SH-SY5Y (cell line): ENCODE measurements around the gene LONRF2.

Source experiments
- GATA2 ChIP-seq: IDR thresholded peaks from 2 replicates; pipeline ENCODE4 v1.6.1; 2011; ENCODE audit warnings: mild to moderate bottlenecking, low read depth, low read length
- GATA3 ChIP-seq: IDR thresholded peaks from 2 replicates; pipeline ENCODE4 v1.6.1; 2011; ENCODE audit warnings: low read depth, mild to moderate bottlenecking, low read length, moderate library complexity

LONRF2 gene

DNA sequence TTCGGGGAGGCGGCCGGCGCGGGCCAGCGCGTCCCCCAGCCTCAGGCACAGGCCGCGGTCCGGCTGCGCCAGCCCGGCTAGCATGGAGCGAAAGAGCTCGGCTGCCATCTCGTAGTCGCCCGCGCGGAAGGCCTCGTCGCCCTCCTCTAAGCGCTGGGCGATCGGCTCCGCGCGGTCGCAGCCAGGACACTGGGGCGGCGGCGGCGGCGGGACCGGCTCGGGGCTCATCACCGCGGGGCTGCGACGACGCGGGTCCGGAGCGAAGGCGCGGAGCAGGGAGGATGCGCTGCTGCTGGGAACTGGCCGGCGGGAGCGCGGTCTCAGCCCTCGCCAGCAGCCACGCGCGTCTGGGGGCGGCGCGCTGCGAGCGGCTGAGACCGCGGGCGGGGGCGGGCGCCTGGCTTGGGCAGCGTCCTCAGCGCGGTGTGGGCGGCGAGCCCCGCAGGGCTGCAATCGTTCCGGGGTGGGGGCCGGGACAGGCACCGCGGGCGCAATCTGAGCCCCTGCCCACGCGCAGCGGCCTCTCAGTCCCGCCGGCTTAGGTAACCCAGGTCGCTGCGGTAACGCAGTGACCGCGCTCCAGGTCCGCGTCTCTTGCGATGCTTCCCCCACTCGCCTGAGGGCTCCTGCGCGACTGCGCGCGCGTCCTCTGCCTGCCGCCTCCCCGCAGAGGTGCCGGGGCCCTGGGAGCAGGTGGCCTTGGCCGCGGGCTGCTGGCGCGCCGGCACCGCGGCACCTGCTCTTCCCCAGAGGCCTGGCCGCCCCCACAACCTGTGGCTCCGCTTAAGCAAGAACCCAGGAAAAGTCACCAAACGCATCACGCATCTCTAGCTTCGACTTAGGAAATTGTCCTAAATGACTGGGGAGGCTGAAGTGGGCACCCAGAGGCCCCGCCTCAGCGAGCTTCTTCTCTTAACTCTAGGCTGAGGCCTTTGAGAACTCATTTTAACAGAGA is at the start of gene LONRF2:
TSS of gene LONRF2 (minus strand) at position 636 of the 955 bp plus-strand sequence. CDS start at position 228, 408 bp downstream.
- no peak for TF ChIP-seq GATA2
- TF ChIP-seq GATA3, result no peak

DNA sequence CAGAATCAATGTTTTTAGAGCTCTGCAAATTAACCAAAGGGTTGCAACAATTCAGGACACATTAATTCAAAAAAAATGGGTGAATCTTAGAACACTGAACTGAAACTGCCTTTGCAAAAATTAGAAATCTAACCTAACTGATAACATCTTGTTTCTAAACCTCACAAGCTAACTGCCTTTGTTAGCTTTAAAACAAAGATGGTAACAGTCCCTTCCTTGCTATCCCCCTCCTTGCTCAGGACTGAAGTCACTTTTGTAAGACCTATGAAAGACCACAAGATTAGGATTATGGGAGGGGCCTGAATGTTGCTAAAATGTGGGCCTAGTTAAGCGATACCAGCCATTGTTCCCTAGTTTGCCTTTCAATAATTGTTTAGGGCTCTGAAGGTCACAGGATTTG is 44.9 kb upstream of the LONRF2 start:
- no peak for TF ChIP-seq GATA2
- no peak for TF ChIP-seq GATA3

DNA sequence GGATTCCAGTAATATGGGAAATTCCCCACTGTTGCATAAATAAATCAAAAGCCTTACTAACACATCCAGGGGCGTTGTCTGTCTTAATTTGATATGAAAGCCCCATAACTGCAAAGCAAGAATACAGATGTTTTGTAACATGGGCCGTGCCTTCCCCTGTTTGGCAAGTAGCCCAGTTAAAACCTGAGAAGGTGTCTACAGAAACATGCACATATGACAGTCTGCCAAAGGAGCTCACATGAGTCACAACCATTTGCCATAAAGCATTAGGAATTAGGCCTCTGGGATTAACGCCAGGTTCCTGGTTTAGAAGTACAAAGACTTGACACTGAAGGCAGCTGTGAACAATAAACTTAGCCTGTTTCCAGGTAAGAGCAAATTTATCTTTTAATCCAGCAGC is 43.1 kb upstream of the LONRF2 start:
- no peak for TF ChIP-seq GATA2
- TF ChIP-seq GATA3, result no peak

DNA sequence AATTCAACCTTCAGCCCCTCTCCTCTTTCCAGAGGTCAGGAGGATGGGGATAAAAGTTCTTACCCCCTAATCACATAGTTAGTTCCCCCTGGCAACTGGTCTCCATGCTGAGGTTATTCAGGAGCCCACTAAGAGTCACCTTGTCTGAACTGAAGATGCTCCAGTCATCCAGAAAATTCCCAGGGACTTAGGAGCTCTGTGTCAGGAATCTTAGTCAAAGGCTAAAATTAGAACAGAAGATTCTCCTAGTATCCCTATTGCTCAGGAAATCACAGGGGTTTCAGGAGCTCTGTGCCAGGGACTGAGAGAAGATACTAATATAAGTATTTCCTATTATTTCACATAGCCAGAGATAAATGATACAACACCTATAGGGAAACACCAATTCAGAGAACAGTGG is 37.3 kb upstream of the LONRF2 start:
- TF ChIP-seq GATA3 (no peak), GATA2 (no peak)

DNA sequence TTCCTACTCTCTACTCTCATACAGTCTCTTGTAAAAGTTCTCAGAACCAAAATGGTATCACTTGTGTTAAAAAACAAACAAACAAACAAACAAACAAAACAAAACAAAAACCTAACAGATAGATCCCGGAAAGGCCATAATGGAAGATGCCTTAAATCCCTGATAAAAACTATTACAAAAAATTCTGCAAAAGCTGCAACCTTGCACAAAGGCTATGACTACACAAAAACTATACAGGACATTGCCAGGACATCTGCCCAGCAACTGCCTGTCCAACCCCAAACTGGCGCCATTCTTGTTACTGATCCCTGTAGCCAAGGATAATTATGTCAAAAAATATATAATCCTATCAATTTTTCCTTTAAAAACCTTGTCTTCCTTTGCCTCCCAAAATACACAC is 36.3 kb upstream of the LONRF2 start:
- TF ChIP-seq GATA3 (no peak), GATA2 (no peak)

DNA sequence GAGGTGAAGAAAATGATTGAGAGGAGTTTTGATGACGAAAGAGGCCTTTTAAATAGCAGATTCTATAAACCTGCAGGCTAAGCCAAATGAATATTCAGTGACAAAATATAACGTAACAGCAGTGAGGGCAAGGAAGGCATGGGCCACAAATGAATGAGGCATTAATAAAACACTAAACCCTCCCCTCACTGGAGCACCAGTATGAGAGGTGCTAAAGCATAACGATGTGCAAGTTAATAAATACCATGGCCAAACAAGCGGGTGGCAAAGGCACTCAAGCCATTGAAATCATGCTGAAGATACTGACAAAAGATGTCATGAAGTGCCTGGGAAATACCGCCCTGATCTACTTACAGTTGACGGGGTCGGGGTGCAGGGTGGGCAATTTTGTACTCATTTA is 30.2 kb upstream of the LONRF2 start:
- TF ChIP-seq GATA2, result no peak
- no peak for TF ChIP-seq GATA3

DNA sequence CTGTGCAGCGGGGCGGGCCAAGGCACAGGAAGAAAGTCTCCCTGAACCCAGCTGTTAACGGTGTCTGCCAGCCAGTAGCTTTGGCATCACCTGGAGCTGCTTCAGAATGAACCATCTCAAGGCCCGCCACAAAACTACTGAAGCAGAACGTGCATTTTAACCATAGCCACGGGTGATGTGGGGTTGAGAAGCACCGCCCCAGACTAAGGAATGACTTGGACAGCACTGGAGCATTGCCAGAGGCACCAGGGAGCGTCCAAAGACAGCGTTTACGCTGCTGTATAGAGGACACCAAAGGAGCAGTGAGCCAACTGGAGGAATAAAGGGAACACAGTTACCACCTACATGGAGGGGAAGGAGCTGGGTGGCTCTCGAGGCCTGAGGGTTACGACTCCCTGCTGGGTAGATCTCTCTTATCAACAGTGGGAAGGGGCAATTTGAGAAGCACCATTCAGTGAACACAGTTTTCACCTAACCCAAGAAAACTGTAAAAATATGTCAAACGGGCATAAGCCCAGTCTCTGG is 28.4 kb upstream of the LONRF2 start:
- no peak for TF ChIP-seq GATA3
- no peak for TF ChIP-seq GATA2

DNA sequence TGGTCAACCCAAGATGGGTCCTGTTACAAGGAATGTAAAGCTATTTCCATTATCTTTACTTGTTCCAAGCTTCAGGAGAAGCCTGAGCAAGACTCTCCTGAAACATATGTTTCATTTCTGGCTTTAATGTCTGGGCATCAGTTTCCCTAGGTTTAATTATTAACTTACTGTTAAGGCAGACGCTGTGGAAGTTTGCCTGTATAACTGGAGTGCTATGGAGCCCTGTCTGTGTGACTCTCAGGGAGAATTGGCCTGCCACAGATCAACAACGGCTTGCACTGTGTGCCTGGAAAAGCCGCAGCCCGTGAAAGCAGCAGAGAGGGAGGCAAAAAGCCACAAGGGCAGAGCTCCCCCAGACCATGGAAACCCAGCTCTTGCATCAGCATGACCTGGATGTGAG is 22.1 kb upstream of the LONRF2 start:
- TF ChIP-seq GATA3 (no peak), GATA2 (no peak)

DNA sequence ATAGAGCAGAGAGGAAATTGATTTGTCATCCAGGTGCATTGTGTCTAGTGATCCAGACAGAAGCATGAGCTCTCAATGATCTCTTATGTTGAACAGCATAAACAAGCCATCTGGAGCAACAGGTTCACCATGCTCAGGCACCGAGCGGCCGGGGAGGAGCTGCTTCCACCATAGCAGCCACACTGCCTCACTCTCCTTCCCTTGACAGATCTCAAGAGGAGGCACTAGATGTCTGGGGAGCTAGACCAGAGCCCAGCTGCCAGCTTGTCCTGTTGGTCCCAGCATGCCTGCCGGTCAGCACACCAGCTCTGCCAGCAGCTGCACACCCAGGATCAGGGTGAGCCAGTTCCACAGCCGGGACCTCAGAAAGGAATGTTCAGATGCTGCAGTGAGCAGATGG is 17.5 kb upstream of the LONRF2 start:
- no peak for TF ChIP-seq GATA3
- no peak for TF ChIP-seq GATA2

DNA sequence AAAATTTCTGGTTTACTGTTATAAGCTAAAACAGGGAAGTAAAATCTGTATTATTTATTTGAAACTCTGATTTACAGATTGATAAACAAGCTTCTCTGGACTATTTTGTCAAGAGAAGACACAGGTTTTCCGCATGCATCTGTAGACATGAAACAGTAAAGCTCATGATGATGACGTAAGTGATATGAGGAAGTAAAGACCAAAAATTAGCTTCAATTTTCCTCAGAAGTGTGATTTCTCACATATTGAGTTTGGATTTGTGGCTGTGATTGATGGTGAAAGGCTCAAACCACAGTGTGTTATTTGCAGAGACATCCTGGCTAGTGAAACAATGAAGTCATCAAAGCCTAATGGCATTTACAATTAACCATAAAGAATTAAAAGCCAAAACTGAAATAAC is 12.6 kb upstream of the LONRF2 start:
- TF ChIP-seq GATA3, result no peak
- TF ChIP-seq GATA2, result no peak

DNA sequence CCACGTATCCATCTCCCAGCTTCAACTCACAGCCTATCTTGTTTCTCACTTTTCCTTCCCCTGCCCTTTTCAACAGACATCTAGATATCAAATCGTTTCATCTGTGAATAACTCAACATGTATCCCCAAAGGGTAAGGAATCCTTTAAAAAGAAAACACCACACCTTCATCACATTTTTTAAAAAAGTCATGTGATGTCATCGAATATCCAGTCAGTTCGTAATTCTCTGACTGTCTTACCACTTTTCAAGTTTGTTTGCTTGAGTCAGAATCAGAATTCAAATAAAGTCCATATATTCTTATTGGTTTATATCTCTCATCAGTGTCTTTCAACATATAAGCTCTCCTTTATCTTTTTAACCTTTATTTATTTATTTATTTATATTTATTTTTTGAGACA is 5.4 kb upstream of the LONRF2 start:
- TF ChIP-seq GATA3, result no peak
- TF ChIP-seq GATA2, result no peak

DNA sequence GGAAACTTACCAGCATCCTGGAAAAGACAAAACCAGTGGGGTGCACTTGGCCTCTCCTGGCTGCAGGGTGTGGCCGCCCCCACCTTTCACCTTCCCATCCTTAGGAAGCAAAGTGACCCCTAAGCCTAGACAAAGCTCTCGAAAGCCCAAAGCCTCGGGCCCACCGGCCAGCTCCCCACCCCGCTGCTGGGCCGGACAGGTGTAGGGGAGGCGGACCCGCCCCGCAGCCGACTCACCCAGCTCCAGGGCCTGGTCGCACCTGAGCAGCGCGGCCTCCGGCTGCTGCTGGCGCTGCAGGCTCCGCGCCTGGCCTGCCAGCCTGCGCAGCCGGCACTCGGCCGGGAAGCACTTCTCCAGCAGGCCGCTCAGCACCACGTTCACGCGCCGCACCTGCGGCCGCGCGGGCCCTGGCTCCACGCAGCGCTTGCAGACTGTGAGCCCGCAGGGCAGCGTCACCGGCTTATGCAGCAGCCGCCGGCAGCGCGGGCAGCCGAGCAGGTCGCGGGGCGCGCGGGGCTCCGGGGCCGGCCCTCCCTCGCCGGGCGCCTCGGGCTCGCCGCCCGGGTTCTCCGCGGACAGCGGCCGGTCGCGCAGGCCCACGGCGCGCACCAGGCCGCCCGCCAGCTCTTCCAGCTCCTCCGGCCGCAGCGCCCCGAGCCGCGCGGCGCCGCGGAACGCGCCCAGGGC is 979 bp downstream of the LONRF2 start:
- TF ChIP-seq GATA3, result no peak
- no peak for TF ChIP-seq GATA2

DNA sequence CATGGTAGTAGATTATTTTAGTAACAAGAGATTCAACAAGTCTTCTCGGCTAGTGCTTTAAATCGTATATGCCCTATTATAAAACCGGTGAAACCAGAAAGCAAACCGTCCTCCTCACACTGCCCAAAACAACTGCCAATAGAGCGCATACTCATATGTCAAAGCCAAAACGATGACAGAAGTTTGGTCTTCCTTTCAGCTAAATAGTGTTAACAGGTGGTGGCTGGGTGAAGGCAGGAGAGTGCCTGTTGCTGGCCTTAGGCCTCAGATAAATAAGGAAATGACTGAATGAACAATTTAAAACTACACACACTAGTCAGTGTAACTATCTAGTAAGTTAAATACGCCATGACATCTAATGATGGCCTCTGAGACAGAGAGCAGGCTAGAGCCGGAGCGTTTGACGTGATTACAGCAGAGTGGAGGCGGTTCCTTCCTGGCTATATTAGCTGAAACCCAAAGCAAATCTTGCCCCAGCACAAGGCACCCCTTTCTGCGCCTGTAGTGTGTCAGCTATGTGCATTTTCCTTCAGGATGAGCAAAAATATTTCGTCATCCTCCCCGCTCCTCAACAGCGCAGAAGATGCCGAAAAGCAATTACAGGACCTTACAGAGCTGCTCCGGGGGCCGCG is 1.6 kb downstream of the LONRF2 start:
- TF ChIP-seq GATA2 (no peak), GATA3 (no peak)

DNA sequence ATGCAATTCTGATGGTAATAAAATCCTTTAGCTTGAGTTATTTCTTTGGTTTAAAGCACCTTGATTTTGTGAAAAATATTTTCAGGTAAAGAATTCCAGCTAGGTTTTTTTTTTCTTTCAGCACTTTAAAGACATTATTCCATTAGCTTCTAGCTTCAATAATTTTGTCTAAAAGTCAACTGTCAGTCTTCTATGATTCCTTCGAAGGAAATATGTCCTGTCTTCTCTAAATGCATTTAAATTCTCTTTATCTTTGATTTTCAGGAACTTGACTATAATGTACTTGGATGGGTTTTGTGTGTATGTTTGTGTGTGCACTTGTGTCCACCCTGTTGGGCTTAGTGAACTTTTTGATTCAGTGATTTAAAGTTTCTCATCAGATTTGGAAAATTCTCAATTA is 4.7 kb downstream of the LONRF2 start:
- TF ChIP-seq GATA2 (no peak), GATA3 (no peak)
